Esophagus muscularis mucosa (tissue), 4 donors: ENCODE results near the gene XRN2. TPM values are rescaled to one million over a fixed set of nuclear protein-coding genes. Genes with fewer than 3 reads are reported as not detected.
"Not testable (repeated sequence)": the region's sequence is repeated elsewhere in the genome, so short reads cannot be mapped to it uniquely, and the experiment has no call there.

Experiments
- DNase-seq: peaks from one replicate; pipeline ENCODE4 v3.0.0-alpha.2; 2017; ENCODE audit errors: extremely low spot score
- H3K27ac ChIP-seq, 4 donors: fragments of 200-600 bp; sonication (generic); replicated peaks in 1 of 4; 1 replicate in 3 of 4; 2 replicates in 1 of 4; pipeline ENCODE4 v1.5.1; 2016 to 2019; ENCODE audit warnings: mild to moderate bottlenecking in 1 of 4
- H3K27me3 ChIP-seq, 4 donors: fragments of 200-600 bp; sonication (generic); one replicate each; pipeline versions ENCODE4 v1.5.1 to v1.6.0; 2016 to 2019
- H3K36me3 ChIP-seq, 4 donors: fragments of 200-600 bp; sonication (generic); one replicate each; pipeline ENCODE4 v1.5.1; 2016 to 2019
- H3K4me1 ChIP-seq, 4 donors: fragments of 200-600 bp; sonication (generic); one replicate each; pipeline ENCODE4 v1.5.1; 2016 to 2019
- H3K4me3 ChIP-seq, 4 donors: fragments of 200-600 bp; sonication (generic); 1 replicate in 2 of 4; 2 replicates in 2 of 4; pipeline ENCODE4 v1.5.1; 2016 to 2019; ENCODE audit warnings: mild to moderate bottlenecking in 4 of 4, moderate library complexity in 1 of 4
- H3K9me3 ChIP-seq, 4 donors: fragments of 200-600 bp; sonication (generic); 1 replicate in 3 of 4; 2 replicates in 1 of 4; pipeline ENCODE4 v1.5.1; 2016 to 2019
- EP300 ChIP-seq: sonication (generic); formaldehyde crosslinking; IDR thresholded peaks from one replicate; pipeline ENCODE4 v1.6.1; 2017; ENCODE audit warnings: antibody characterized with exemption
- POLR2A ChIP-seq: fragments of 450-650 bp; IDR thresholded peaks from one replicate; pipeline ENCODE4 v1.6.1; 2017; ENCODE audit warnings: antibody characterized with exemption, moderate library complexity, mild to moderate bottlenecking, low read depth
- POLR2AphosphoS5 ChIP-seq, 2 donors: sonication (generic); formaldehyde crosslinking; IDR thresholded peaks; one replicate each; pipeline ENCODE4 v1.6.1; 2017; ENCODE audit warnings: antibody characterized with exemption in 2 of 2
- WGBS: methylation state at CpG from one replicate; pipeline ENCODE4 v1.1.5; 2018; 5-methylcytosine and 5-hydroxymethylcytosine counted together
- intact Hi-C: fragments of 100-400 bp; cut with DNase I; formaldehyde crosslinking; loops from one replicate; pipeline ENCODE4 v1.15.1; 2023
- total RNA-seq, 4 donors: library from RNA; depleted of rRNA; stranded (reverse); fragments of >200 nt; gene quantifications; one replicate each; pipeline versions ENCODE4 v1.1.0 to v1.2.1, GENCODE V29; 2016
- TF ChIP-seq, protein P1 (sequence below), 3 experiments: fragments of 200-600 bp in 2 of 3; fragments of 450-650 bp in 1 of 3; sonication (generic) in 2 of 3; IDR thresholded peaks; one replicate each; pipeline ENCODE4 v1.5.1; 2017 to 2019; ENCODE audit warnings: antibody characterized with exemption in 3 of 3, mild to moderate bottlenecking in 2 of 3, moderate library complexity in 1 of 3

Gene XRN2
- total RNA-seq, 4 donors from 2014 or later = 49.0 to 76.9 (median 56.7) TPM

DNA sequence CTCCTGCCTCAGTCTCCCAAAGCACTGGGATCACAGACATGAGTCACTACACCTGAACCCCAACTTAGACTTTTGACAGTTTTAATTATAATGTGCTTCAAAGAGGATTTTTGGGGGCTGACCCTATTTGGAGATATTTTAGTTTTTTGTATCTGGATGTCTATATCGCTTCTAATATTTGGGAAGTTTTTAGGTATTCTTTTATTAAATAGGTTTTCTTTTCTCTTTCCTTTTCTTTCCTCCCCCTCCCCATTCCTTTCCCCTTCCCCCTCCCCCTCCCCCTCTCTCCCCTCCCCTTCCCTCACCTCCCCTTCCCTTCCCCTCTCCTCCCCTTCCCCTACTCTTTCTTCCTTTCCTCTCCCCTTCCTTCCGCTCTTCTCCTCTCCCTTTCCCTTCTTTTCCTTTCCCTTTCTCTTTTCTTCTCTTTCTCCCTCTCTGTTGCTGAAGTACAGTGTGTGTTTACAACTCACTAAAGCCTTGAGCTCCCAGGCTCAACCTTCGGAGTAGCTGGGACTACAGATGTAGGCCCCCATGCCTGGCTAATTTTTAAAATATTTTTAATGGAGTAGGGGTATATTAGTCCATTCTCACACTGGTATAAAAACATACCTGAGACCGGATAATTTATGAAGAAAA is 118.6 kb downstream of the XRN2 start:
- Histone ChIP-seq H3K27me3 (no peaks in the 10 kb centered on the region), H3K4me3 (no peak overlapping the region), H3K36me3 (no peaks in the 10 kb centered on the region), H3K4me1 (no peaks in the 10 kb centered on the region), H3K9me3 (peaks cover 0 to 64% (median 43%) of the 10 kb centered on the region in 4 donors), H3K27ac (no peak overlapping the region)
- WGBS = 95% methylated on average over 4 of the region's 4 CpGs
- intact Hi-C loops = no loop called here
- no peak for TF ChIP-seq EP300
- TF ChIP-seq, protein P1, sequence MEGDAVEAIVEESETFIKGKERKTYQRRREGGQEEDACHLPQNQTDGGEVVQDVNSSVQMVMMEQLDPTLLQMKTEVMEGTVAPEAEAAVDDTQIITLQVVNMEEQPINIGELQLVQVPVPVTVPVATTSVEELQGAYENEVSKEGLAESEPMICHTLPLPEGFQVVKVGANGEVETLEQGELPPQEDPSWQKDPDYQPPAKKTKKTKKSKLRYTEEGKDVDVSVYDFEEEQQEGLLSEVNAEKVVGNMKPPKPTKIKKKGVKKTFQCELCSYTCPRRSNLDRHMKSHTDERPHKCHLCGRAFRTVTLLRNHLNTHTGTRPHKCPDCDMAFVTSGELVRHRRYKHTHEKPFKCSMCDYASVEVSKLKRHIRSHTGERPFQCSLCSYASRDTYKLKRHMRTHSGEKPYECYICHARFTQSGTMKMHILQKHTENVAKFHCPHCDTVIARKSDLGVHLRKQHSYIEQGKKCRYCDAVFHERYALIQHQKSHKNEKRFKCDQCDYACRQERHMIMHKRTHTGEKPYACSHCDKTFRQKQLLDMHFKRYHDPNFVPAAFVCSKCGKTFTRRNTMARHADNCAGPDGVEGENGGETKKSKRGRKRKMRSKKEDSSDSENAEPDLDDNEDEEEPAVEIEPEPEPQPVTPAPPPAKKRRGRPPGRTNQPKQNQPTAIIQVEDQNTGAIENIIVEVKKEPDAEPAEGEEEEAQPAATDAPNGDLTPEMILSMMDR (IDR thresholded peaks at IDR 0.05) = no peak
- TF ChIP-seq POLR2AphosphoS5 (IDR thresholded peaks at IDR 0.05) = no peak
- TF ChIP-seq POLR2A = no peak
- DNase-seq = no peak

DNA sequence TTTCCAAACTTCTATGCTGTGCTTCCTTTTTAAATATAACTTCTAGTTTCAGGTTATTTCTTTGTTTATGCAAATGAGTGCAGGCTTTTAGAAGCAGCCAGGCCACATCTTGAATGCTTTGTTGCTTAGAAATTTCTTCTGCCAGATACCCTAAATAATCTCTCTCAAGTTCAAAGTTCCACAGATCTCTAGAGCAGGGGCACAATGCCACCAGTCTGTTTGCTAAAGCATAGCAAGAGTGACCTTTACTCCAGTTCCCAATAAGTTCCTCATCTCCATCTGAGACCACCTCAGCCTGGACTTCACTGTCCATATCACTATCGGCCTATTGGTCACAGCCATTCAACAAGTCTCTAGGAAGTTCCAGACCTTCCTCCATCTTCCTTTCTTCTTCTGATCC is 120.6 kb downstream of the XRN2 start:
- intact Hi-C loops, DNase-seq, H3K4me3 ChIP-seq, H3K36me3 ChIP-seq, H3K27me3 ChIP-seq, H3K27ac ChIP-seq, H3K4me1 ChIP-seq: not testable (repeated sequence)
- 83% methylated on average over 1 of the region's 1 CpG for WGBS
- peaks cover 0 to 67% (median 43%) of the 10 kb centered on the region in 4 donors for H3K9me3 ChIP-seq

DNA sequence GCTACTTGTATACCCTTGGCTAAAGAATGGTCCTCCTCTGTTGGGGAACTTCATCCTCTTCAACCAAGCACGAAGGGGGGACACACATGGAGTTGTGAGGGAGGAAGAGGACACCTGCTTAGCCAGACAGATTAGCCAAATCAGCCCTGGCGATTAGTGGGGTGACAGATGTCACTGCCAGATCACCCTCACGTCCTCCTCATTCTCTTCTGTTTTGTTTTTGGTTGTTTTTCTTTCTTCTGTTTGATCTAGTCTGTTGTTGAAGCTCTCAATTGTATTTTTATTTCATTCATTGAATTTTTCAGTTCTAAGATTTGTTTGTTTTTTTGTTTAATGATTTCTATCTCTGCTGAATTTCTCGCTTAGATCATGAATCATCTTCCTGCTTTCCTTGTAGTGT is 121.7 kb downstream of the XRN2 start:
- H3K9me3 ChIP-seq = peaks cover 0 to 62% (median 43%) of the 10 kb centered on the region in 4 donors
- no peaks in the 10 kb centered on the region for H3K4me1 ChIP-seq
- no peak for DNase-seq
- no peak overlapping the region for H3K27ac ChIP-seq
- WGBS = 70% methylated on average over 4 of the region's 4 CpGs
- TF ChIP-seq EP300 (no peak), POLR2A (no peak), POLR2AphosphoS5 (IDR thresholded peaks at IDR 0.05) (no peak)
- TF ChIP-seq, protein P1 (IDR thresholded peaks at IDR 0.05) = no peak
- H3K36me3 ChIP-seq = no peaks in the 10 kb centered on the region
- no peak overlapping the region for H3K4me3 ChIP-seq
- H3K27me3 ChIP-seq = peaks cover 0 to 4% (median 0%) of the 10 kb centered on the region in 4 donors
- intact Hi-C loops = no loop called here

DNA sequence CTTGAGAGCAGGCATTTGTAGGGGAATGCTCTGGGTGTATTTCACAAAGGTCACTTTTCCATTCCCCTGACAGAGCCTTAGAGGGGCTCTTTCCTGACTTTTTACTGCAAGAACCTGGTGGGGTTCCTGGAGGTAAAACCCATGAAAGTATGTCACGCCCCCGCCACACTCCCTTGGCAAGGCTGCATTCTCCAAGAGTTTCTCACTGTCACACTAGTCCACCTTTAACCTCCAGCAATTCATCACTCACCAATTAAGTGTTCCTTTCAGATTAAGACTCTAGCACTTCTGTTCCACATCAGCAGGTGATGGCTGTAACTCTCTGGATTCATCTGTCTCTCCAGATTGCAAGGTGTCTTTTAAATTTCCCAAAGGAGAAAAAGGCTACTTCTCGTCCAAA is 126.9 kb downstream of the XRN2 start:
- no peak for DNase-seq
- Histone ChIP-seq H3K4me3 (no peak overlapping the region), H3K36me3 (no peaks in the 10 kb centered on the region), H3K9me3 (peaks cover 0 to 20% (median 9%) of the 10 kb centered on the region in 4 donors), H3K27ac (no peak overlapping the region), H3K27me3 (peaks cover 0 to 23% (median 0%) of the 10 kb centered on the region in 4 donors), H3K4me1 (no peaks in the 10 kb centered on the region)
- WGBS = 48% methylated on average over 3 of the region's 3 CpGs
- intact Hi-C loops = no loop called here
- TF ChIP-seq POLR2AphosphoS5 (IDR thresholded peaks at IDR 0.05) = no peak
- TF ChIP-seq EP300 = no peak
- TF ChIP-seq, protein P1 (IDR thresholded peaks at IDR 0.05) = no peak
- no peak for TF ChIP-seq POLR2A

DNA sequence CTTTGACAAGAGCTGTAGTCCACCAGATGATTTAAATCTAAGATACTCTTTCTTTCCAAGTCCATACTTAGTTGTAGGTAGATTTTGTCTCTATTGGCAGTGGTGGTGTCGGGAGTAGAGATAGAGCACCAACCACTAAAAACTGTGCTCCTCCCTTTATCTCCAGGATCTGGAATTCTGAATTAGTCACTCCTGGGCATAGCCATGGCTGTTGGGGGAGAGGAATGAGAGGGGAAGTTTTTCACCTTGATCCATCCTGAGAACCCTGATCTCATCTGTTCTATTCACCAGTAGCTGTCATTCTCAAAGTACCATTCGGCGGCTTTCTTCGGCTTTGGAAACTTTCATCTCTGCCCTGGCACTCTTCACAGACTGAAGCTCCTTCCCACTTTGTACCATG is 129.8 kb downstream of the XRN2 start:
- Histone ChIP-seq H3K4me3 (no peak overlapping the region), H3K9me3 (no peaks in the 10 kb centered on the region), H3K36me3 (no peaks in the 10 kb centered on the region), H3K4me1 (no peaks in the 10 kb centered on the region), H3K27ac (no peak overlapping the region), H3K27me3 (peaks cover 0 to 29% (median 0%) of the 10 kb centered on the region in 4 donors)
- TF ChIP-seq POLR2AphosphoS5 (IDR thresholded peaks at IDR 0.05) = no peak
- TF ChIP-seq, protein P1 (IDR thresholded peaks at IDR 0.05) = no peak
- no peak for TF ChIP-seq POLR2A
- TF ChIP-seq EP300 = no peak
- no peak for DNase-seq
- 83% methylated on average over 4 of the region's 4 CpGs for WGBS
- intact Hi-C loops = no loop called here
